ENCODE measurements around the gene BBS7. TPM values are rescaled to one million over a fixed set of nuclear protein-coding genes. Genes with fewer than 3 reads are reported as not detected.

Gene BBS7
- polyA plus RNA-seq, 1 of the 3 experiments (the other 2 are of a cell fraction), result 24.3 TPM

GRCh38 chr4:121786221-121786620 lies 84.1 kb downstream of the BBS7 start:
- ChIA-PET POLR2A (no interaction called here), CTCF (interaction anchor here (0.9 to 1.3 kb wide), 2 partner anchors 10 to 49 kb away, joined by 3 read pairs; no protein-coding TSS in a partner anchor)
- peak overlapping the region; percentile 67; the same call in 1 of the 2 replicates for H3K9ac ChIP-seq
- H3K4me1 ChIP-seq (ENCODE audit: control insufficient read depth in 1 of 2, insufficient read depth in 2 of 2, low read depth in 1 of 2, low read length in 1 of 2), result peaks cover 0 to 49% of the 10 kb centered on the region in 2 experiments; a peak in 3 of 4 replicates
- H3K4me2 ChIP-seq, result no peak overlapping the region; the same call in 1 of the 2 replicates
- H3K4me3 ChIP-seq (ENCODE audit: low read depth in 2 of 2, low read length in 1 of 2), result no peak overlapping the region
- H3K79me2 ChIP-seq (ENCODE audit: insufficient read depth), result no peaks in the 10 kb centered on the region
- no peaks in the 10 kb centered on the region for H3K9me2 ChIP-seq
- H3F3A ChIP-seq (replicated peaks; ENCODE audit: insufficient read depth), result peaks cover 63% of the 10 kb centered on the region
- 0 out of 2 replicates have a peak, but pooled peaks cover 6% of the 10 kb centered on the region for H3K9me3 ChIP-seq
- DNase-seq, result no peak
- peak overlapping the region; percentile 87 to 89; a peak in 3 of 4 replicates for H3K27ac ChIP-seq (ENCODE audit: low read depth in 2 of 2, low read length in 1 of 2)
- WGBS (ENCODE audit: low lambda C conversion rate), result 57% methylated on average over 2 of the region's 2 CpGs
- TF ChIP-seq EP300 (IDR thresholded peaks at IDR 0.05; ENCODE audit: borderline replicate concordance in 1 of 2, low read depth in 1 of 2, low read length in 1 of 2), result no peak
- no peak for TF ChIP-seq EZH2phosphoT487 (IDR thresholded peaks at IDR 0.05; ENCODE audit: borderline replicate concordance, low read depth)
- TF ChIP-seq IRF3 (IDR thresholded peaks at IDR 0.05; ENCODE audit: low read depth, low read length), result no peak
- H3K36me3 ChIP-seq (replicated peaks in 1 of 2; ENCODE audit: control insufficient read depth in 1 of 2, insufficient read depth in 2 of 2, low read length in 1 of 2), result peaks cover 0 to 5% of the 10 kb centered on the region in 2 experiments
- no peak overlapping the region for H2AFZ ChIP-seq (ENCODE audit: low read depth)
- H3K27me3 ChIP-seq (ENCODE audit: insufficient read depth), result no peaks in the 10 kb centered on the region
- H4K20me1 ChIP-seq (ENCODE audit: insufficient read depth), result no peaks in the 10 kb centered on the region

GRCh38 chr4:121785479-121785878 lies 84.8 kb downstream of the BBS7 start:
- peaks cover 55% of the 10 kb centered on the region for H3F3A ChIP-seq (replicated peaks; ENCODE audit: insufficient read depth)
- TF ChIP-seq TCF12 (IDR thresholded peaks at IDR 0.05), result no peak
- TF ChIP-seq TEAD4 (IDR thresholded peaks at IDR 0.05; ENCODE audit: borderline replicate concordance, insufficient read depth), result no peak
- no peak for TF ChIP-seq MXI1 (IDR thresholded peaks at IDR 0.05; ENCODE audit: low read depth, low read length)
- no peak for TF ChIP-seq SMC3 (IDR thresholded peaks at IDR 0.05; ENCODE audit: low read depth, low read length)
- no peak for TF ChIP-seq FOSL2 (IDR thresholded peaks at IDR 0.05; ENCODE audit: borderline replicate concordance, low read depth)
- no peak for TF ChIP-seq MEF2A (IDR thresholded peaks at IDR 0.05; ENCODE audit: borderline replicate concordance, low read depth)
- TF ChIP-seq EP300 (IDR thresholded peaks at IDR 0.05; ENCODE audit: borderline replicate concordance in 1 of 2, low read depth in 1 of 2, low read length in 1 of 2), result no peak
- no peak for TF ChIP-seq YY1 (IDR thresholded peaks at IDR 0.05; ENCODE audit: low read depth)
- no peak for TF ChIP-seq EZH2phosphoT487 (IDR thresholded peaks at IDR 0.05; ENCODE audit: borderline replicate concordance, low read depth)
- TF ChIP-seq RCOR1 (IDR thresholded peaks at IDR 0.05; ENCODE audit: low read length), result no peak
- TF ChIP-seq TAF1 (IDR thresholded peaks at IDR 0.05; ENCODE audit: borderline replicate concordance, low read depth, low read length), result no peak
- TF ChIP-seq FOXM1 (IDR thresholded peaks at IDR 0.05; ENCODE audit: low read depth), result no peak
- no peak for TF ChIP-seq RFX5 (IDR thresholded peaks at IDR 0.05; ENCODE audit: low read length)
- H3K79me2 ChIP-seq (ENCODE audit: insufficient read depth), result no peaks in the 10 kb centered on the region
- no peaks in the 10 kb centered on the region for H3K9me2 ChIP-seq
- ChIA-PET POLR2A (no interaction called here), CTCF (interaction anchor here (0.6 kb wide), 1 partner anchor 129 kb away, joined by 3 read pairs; no protein-coding TSS in a partner anchor)
- H3K36me3 ChIP-seq (replicated peaks in 1 of 2; ENCODE audit: control insufficient read depth in 1 of 2, insufficient read depth in 2 of 2, low read length in 1 of 2), result peaks cover 0 to 5% of the 10 kb centered on the region in 2 experiments
- no peaks in the 10 kb centered on the region for H4K20me1 ChIP-seq (ENCODE audit: insufficient read depth)
- no peak for DNase-seq
- peak overlapping the region; percentile 67 for H3K9ac ChIP-seq
- no peak overlapping the region for H3K4me3 ChIP-seq (ENCODE audit: low read depth in 2 of 2, low read length in 1 of 2)
- 0 out of 2 replicates have a peak, but pooled peaks cover 6% of the 10 kb centered on the region for H3K9me3 ChIP-seq
- H3K4me1 ChIP-seq (ENCODE audit: control insufficient read depth in 1 of 2, insufficient read depth in 2 of 2, low read depth in 1 of 2, low read length in 1 of 2), result peaks cover 0 to 41% of the 10 kb centered on the region in 2 experiments; a peak in 3 of 4 replicates
- H3K4me2 ChIP-seq, result peak overlapping the region; percentile 60
- no peaks in the 10 kb centered on the region for H3K27me3 ChIP-seq (ENCODE audit: insufficient read depth)
- no peak overlapping the region for H2AFZ ChIP-seq (ENCODE audit: low read depth)
- peak overlapping the region; percentile 87 to 89; a peak in 3 of 4 replicates for H3K27ac ChIP-seq (ENCODE audit: low read depth in 2 of 2, low read length in 1 of 2)
- WGBS (ENCODE audit: low lambda C conversion rate), result 38% methylated on average over 4 of the region's 4 CpGs

Measured in SK-N-SH (cell line).